ENCODE results near the gene BIRC2. TPM values are rescaled to one million over a fixed set of nuclear protein-coding genes. Genes with fewer than 3 reads are reported as not detected.
"Not testable (repeated sequence)": the region's sequence is repeated elsewhere in the genome, so short reads cannot be mapped to it uniquely, and the experiment has no call there.

The BIRC2 gene
- 35.5 and 130 TPM in 2 replicates for total RNA-seq (2014; rRNA removed; shearing (Covaris generic); ENCODE audit: low replicate concordance)

DNA sequence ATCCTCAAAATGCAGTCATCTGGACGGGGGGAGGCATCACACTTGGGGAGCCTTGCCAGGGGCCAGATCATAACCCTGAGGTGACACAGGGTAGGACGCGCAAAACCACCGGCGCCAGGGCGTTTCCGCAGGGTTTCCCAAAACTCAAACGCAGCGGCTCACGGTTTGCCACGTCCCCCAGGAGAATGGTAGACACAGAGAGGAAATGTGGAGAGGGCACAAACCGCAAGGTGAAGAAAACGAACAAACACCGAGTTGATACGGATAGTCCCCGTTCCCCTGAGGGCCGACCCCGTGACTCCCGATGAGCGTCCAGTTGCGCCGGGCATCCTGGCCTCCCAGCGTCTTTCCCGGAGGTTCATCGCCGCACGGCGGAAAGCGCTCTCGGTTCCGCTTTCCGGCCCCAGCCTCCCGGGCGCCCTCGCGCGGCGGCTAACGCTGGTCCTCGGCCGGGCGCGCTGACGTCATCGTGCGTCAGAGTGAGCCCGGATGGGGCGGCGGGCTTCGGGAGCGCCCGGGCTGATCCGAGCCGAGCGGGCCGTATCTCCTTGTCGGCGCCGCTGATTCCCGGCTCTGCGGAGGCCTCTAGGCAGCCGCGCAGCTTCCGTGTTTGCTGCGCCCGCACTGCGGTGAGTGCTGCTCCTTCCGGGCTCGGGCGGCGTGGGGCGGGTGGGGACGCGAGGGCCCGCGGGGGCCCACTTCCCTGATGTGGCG lies at the start of gene BIRC2:
TSS of gene BIRC2 (plus strand) at position 467 of the 714 bp plus-strand sequence. CDS start 2,641 bp downstream, outside the sequence.
- Histone ChIP-seq H3K9me3 (no peaks in the 10 kb centered on the region), H3K36me3 (peaks cover 19% of the 10 kb centered on the region), H3K27me3 (no peaks in the 10 kb centered on the region), H3K4me3 (peak within 1 kb of the TSS; percentile 83)
- DNase-seq, result peak; percentile 94

DNA sequence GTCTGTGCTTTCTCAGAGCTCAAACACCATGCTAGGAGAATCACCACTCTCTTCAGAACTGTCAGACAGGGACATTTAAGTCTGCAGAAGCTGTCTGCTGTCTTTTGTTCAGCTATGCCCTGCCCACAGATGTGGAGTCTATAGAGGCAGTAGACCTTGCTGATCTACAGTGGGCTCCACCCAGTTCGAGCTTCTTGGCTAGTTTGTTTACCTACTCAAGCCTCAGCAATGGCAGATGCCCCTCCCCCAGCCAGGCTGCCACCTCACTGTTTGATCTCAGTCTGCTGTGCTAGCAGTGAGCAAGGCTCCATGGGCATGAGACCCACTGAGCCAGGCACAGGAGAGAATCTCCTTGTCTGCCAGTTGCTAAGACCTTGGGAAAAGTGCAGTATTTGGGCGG lies 46.2 kb upstream of the BIRC2 start:
- not testable (repeated sequence) for H3K27me3 ChIP-seq, H3K9me3 ChIP-seq, H3K36me3 ChIP-seq, DNase-seq, H3K4me3 ChIP-seq

GRCh38 chr11:102302241-102302640 lies 44.8 kb upstream of the BIRC2 start:
- no peak for DNase-seq

DNA sequence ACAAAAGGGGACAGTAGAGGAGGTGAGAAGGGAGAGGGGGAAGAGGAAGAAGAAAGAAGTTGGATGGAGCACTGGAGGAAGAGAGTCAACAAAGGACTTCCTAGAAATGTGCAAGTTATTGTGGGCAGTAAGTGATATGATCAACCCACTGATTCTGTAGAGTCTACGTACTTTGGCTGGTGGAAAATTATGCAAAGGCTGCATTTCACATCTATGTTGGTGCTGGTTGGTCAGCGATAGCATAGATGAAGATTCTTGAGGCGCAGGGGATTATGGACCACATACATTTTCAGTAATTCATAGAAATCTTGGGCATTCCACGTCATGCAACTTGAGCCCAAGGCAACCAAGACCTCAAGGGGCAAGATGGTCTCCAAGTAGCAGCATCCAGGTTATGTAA lies 42.3 kb upstream of the BIRC2 start:
- no peak overlapping the region for H3K4me3 ChIP-seq
- no peaks in the 10 kb centered on the region for H3K9me3 ChIP-seq

More at GRCh38 chr11:102302241-102302640, 44.8 kb upstream of the BIRC2 start:
- H3K9me3 ChIP-seq, result no peaks in the 10 kb centered on the region
- no peaks in the 10 kb centered on the region for H3K36me3 ChIP-seq
- H3K4me3 ChIP-seq, result no peak overlapping the region
- no peaks in the 10 kb centered on the region for H3K27me3 ChIP-seq

DNA sequence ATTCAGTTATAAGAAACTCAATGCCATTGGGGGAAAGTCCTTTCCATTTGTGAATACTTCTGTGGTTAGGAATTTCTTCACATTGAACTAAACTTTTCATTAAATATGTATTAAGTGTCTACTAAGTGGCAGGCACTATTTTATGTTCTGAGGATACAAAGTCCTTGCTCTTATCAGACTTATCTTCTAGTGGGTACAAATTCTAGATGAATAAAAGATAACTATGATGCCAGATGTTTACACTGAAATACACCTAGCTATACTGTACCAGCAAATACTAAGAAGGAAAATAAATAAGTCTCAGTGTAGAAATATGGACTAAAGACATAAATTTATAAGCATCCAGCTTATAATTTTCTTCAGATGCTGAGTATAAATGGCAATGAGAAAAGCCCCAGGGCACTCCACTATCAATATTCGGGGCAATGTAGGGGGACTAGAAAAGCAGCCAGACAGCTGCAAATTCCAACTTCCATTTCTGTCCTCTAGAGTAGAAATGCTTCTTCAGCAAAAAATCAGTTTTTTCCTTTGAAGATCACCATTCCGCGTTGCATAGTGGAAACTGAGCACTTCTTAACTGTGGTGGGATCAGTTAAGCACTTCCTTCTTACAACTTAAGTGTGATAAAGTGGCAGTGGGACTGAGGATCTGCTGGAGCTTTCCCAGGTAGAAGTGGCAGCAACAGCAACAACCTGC lies 41.5 kb upstream of the BIRC2 start:
- no peak for DNase-seq
- Histone ChIP-seq H3K9me3 (no peaks in the 10 kb centered on the region), H3K4me3 (no peak overlapping the region)

More for the DNA sequence above, 42.3 kb upstream of the BIRC2 start:
- H3K36me3 ChIP-seq, result no peaks in the 10 kb centered on the region
- no peak for DNase-seq
- H3K27me3 ChIP-seq, result no peaks in the 10 kb centered on the region

DNA sequence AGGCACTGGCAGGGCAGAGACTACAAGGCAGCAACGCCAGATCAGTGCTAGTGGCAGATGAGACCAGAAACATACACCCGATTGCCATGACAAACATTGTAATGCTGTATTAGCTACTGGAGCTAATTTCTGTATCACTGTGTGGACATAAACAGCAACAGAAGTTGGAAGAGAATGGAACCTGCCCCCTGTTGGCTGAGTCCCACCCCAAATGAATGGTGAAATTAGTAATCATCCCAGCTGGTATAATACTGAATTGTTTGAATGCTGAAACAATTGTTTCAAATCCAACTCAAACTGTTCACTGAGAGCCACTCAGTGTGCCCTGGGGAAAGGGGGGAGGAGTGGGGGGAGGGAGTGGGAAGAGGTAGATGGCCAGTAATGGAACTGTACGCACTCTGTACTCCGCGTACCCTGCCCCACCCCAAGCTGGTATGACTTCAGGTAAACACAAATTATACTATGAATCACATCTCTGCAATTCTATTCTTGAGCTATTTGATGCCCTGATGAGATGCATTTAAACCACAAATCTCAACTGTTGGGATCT lies 40.9 kb upstream of the BIRC2 start:
- Histone ChIP-seq H3K9me3 (no peaks in the 10 kb centered on the region), H3K4me3 (no peak overlapping the region), H3K36me3 (no peaks in the 10 kb centered on the region), H3K27me3 (no peaks in the 10 kb centered on the region)
- peak; percentile 67 for DNase-seq

More for the DNA sequence above, 41.5 kb upstream of the BIRC2 start:
- no peaks in the 10 kb centered on the region for H3K36me3 ChIP-seq
- no peaks in the 10 kb centered on the region for H3K27me3 ChIP-seq

DNA sequence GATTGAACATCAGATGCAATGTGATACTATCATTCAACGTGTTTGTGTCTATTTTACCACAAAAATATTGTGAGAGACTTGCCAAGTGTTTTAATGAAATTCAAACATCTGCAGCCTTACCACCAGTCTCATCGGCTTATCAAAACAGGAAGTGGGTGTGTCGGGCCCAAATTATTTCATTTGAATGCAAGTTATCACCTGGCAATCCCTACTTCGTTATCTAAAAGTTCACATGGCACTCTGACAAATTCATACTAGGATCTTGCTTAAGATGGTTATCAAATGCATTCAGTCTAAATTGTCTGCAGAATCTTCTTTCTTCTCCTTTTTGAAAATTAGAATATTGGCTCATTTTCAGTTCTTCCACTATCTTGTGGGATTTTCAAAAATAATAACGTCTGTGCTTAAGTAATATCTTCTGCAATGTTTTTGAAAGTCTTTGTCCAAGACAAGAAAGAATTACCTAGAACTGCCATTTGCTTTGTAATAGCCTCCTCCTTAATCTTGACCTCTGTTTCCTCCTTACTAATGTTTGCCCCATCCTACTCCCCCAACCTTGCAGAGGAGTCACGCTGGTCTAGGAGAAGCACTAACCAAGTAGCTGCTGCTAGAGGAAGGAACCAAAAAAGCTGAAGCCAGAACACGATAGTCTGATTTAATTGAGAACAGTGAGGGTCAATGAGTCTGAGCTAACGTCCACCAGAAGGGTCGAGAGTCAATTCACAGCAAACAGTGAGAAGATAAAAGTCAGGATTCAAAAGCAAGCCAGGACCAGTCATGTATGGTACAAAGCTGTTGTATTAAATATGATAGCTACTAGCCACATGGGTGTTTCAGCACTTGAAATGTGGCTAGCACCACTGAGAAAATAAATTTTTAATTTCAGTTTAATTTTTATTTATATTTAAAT lies 39.9 kb upstream of the BIRC2 start:
- Histone ChIP-seq H3K9me3 (no peaks in the 10 kb centered on the region), H3K4me3 (no peak overlapping the region), H3K27me3 (no peaks in the 10 kb centered on the region), H3K36me3 (no peaks in the 10 kb centered on the region)
- DNase-seq, result no peak

DNA sequence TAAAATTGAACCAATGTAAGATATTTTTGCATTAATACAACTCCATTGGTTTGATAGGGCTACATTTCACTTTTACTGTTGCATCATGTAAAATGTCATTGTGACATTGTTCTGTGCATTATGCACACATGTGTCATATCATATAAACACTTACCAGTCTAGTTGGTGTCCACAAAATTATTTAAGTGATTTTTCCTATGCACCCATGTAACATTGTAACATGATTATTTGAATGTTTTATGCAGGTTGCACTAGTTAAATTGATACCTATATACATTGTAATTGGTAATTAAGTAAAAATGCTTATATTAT lies 39.3 kb upstream of the BIRC2 start:
- Histone ChIP-seq H3K27me3 (no peaks in the 10 kb centered on the region), H3K36me3 (no peaks in the 10 kb centered on the region), H3K4me3 (no peak overlapping the region), H3K9me3 (no peaks in the 10 kb centered on the region)
- DNase-seq, result no peak

DNA sequence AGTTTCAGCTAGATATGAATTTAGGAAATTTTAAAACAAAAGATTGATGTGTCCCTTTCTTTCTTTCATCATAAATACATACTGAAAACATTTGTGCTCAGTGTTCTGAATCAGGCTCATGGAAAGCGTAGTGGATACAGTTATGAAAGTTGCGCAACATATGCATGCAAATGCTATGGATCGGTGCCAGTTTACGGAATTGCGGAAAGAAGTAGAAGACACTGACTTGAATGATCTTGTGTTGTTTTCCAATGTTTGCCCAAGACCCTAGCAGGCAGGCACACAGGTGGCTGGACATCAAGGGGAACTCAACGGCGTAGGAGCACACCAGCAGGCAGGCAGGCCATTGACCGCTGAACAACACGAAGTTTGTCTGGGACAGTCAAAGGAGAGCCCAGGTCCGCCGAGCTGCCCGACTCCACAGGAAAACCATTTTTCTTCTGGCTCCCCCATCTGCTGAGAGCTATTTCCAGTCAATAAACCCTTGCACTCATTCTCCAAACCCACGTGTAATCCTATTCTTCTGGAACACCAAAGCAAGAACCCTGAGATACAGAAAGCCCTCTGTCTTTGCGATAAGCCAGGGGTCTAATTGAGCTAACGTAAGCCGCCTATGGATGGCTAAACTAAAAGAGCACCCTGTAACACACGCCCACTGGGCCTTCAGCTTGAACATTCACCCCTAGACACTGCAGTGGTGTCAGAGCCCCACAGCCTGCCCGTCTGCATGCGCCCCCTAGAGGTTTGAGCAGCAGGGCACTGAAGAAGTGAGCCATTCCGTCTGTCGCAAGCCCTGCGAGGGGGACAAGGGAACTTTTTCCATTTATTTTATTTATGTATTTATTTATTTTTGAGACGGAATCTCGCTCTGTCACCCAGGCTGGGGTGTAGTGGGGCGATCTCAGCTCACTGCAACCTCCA lies 37.1 kb upstream of the BIRC2 start:
- H3K27me3 ChIP-seq, result no peaks in the 10 kb centered on the region
- no peaks in the 10 kb centered on the region for H3K9me3 ChIP-seq
- DNase-seq, result no peak
- no peaks in the 10 kb centered on the region for H3K36me3 ChIP-seq
- H3K4me3 ChIP-seq, result no peak overlapping the region

GRCh38 chr11:102312667-102313066 lies 34.3 kb upstream of the BIRC2 start:
- DNase-seq, result no peak
- Histone ChIP-seq H3K4me3 (peak overlapping the region; percentile 46), H3K9me3 (no peaks in the 10 kb centered on the region), H3K27me3 (no peaks in the 10 kb centered on the region), H3K36me3 (no peaks in the 10 kb centered on the region)

GRCh38 chr11:102313238-102313940 lies 33.6 kb upstream of the BIRC2 start:
- H3K4me3 ChIP-seq, result peak overlapping the region; percentile 46
- no peaks in the 10 kb centered on the region for H3K27me3 ChIP-seq

GRCh38 chr11:102314784-102315183 lies 32.2 kb upstream of the BIRC2 start:
- H3K36me3 ChIP-seq, result no peaks in the 10 kb centered on the region
- DNase-seq, result no peak
- no peaks in the 10 kb centered on the region for H3K27me3 ChIP-seq
- H3K4me3 ChIP-seq, result no peak overlapping the region
- H3K9me3 ChIP-seq, result no peaks in the 10 kb centered on the region

More at GRCh38 chr11:102313238-102313940, 33.6 kb upstream of the BIRC2 start:
- Histone ChIP-seq H3K9me3 (no peaks in the 10 kb centered on the region), H3K36me3 (no peaks in the 10 kb centered on the region)
- DNase-seq, result no peak

DNA sequence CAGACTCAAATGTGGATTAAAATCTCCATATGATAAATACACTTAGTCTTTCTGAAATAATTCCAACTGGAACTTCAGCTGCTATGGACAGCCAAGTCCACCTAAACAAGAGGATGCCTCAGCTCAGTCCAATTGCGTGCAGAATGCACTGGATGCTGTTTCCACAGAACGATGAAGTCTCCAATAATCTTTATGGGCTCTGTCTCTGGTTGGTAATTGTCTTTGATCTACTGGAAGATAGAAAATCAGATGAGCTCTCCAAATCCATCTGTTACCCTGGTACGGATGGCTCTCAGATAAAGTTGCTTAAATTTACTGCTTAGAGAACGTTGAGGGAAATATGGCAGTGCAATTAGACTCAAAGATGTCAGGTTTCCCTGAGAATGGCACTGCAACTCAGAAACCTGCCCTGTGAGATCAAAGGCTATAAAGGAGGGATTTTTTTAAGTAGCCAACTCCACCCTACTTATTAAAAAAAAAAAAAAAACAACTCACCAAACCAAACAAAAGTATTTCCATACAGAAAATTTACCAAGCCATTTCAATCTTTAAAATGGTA lies 30.6 kb upstream of the BIRC2 start:
- Histone ChIP-seq H3K27me3 (no peaks in the 10 kb centered on the region), H3K36me3 (no peaks in the 10 kb centered on the region), H3K4me3 (no peak overlapping the region; the same call in 1 of the 2 replicates), H3K9me3 (no peaks in the 10 kb centered on the region)
- no peak for DNase-seq

DNA sequence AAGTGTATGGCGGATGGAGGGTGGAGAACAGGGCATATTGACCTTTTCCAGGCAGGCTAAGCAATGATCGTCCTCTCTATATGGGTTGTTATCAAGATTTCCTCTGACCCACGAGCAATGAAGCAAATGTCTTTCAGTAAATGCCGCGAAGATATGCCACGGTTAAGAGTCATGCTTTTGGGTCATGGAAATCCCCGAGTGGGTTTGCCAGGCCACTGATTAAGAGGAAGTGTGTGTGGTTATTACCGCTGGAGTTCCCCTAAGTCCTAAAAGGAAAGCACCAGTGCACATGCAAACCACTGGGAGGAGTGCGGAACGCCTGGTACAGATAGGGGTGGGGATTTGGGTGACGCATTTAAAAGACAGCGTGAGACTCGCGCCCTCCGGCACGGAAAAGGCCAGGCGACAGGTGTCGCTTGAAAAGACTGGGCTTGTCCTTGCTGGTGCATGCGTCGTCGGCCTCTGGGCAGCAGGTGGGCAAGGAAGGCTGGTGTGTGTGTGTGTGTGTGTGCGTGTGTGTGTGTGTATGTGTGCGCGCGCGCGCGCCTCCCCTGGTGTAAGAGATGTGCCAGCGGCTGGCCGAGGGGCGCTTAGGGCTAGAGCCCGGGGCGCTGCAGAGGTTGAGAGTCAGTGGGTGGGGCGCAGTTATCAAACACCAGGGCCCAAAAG lies 29.8 kb upstream of the BIRC2 start, which contains the start of gene BIRC3:
TSS of gene BIRC3 (plus strand) at position 386 of the 669 bp plus-strand sequence. CDS start 7,026 bp downstream, outside the sequence.
- DNase-seq, result peak; percentile 85
- H3K27me3 ChIP-seq, result no peaks in the 10 kb centered on the region
- no peaks in the 10 kb centered on the region for H3K9me3 ChIP-seq
- no peaks in the 10 kb centered on the region for H3K36me3 ChIP-seq
- peak within 1 kb of the TSS; percentile 63 for H3K4me3 ChIP-seq
